Astrocyte (in vitro differentiated cells and primary cell): ENCODE measurements around the gene SLC4A5. TPM values are rescaled to one million over a fixed set of nuclear protein-coding genes. Genes with fewer than 3 reads are reported as not detected.
"Not testable (repeated sequence)": the region's sequence is repeated elsewhere in the genome, so short reads cannot be mapped to it uniquely, and the experiment has no call there.

Experiments
- DNase-seq: peaks from one replicate; pipeline ENCODE4 v3.0.0-alpha.2; 2010; ENCODE audit warnings: low read depth
- FAIRE-seq: peaks from 2 replicates; lab custom pipeline; 2011; peaks lifted over from hg19 to GRCh38; lab: Jason Lieb, UNC
- H2AFZ ChIP-seq: 2 replicates; pipeline ENCODE4 v1.6.0; 2012; ENCODE audit warnings: low read depth, low read length, inconsistent platforms
- H3K27ac ChIP-seq: 2 replicates; pipeline ENCODE4 v1.5.1; 2011; ENCODE audit warnings: low read depth, low read length, inconsistent platforms
- H3K27me3 ChIP-seq: 2 replicates; pipeline ENCODE4 v1.6.0; 2011; ENCODE audit warnings: low read length, inconsistent platforms; ENCODE audit not compliant: insufficient read depth
- H3K36me3 ChIP-seq: 2 replicates; pipeline ENCODE4 v1.5.1; 2011; ENCODE audit warnings: low read length, inconsistent platforms; ENCODE audit not compliant: insufficient read depth
- H3K4me1 ChIP-seq: 2 replicates; pipeline ENCODE4 v1.5.1; 2011; ENCODE audit warnings: low read length, inconsistent platforms; ENCODE audit not compliant: insufficient read depth
- H3K4me2 ChIP-seq: 2 replicates; pipeline ENCODE4 v1.6.0; 2012; ENCODE audit warnings: low read length, inconsistent platforms
- H3K4me3 ChIP-seq: 2 replicates; pipeline ENCODE4 v1.5.1; 2011; ENCODE audit warnings: low read depth, mild to moderate bottlenecking, low read length, inconsistent platforms; ENCODE audit not compliant: insufficient read depth
- H3K79me2 ChIP-seq: 2 replicates; pipeline ENCODE4 v1.6.0; 2012; ENCODE audit warnings: mild to moderate bottlenecking, low read length, inconsistent platforms; ENCODE audit not compliant: insufficient read depth
- H3K9ac ChIP-seq: 2 replicates; pipeline ENCODE4 v1.6.0; 2012; ENCODE audit warnings: mild to moderate bottlenecking, low read length, inconsistent platforms
- H3K9me3 ChIP-seq: 2 replicates; pipeline ENCODE4 v1.5.1; 2012; ENCODE audit warnings: low read depth, mild to moderate bottlenecking, low read length, inconsistent platforms; ENCODE audit not compliant: insufficient read depth
- H4K20me1 ChIP-seq: 2 replicates; pipeline ENCODE4 v1.6.0; 2012; ENCODE audit warnings: low read length, inconsistent platforms; ENCODE audit not compliant: insufficient read depth
- H3K27ac Mint-ChIP-seq: one replicate; pipeline ENCODE4 v1.8.0; 2021; ENCODE audit warnings: mild to moderate bottlenecking, mixed read lengths; ENCODE audit not compliant: unreplicated experiment
- H3K27me3 Mint-ChIP-seq: one replicate; pipeline ENCODE4 v1.8.0; 2021; ENCODE audit warnings: low read depth, mixed read lengths; ENCODE audit not compliant: unreplicated experiment
- H3K36me3 Mint-ChIP-seq: one replicate; pipeline ENCODE4 v1.8.0; 2021; ENCODE audit warnings: low read depth, mixed read lengths; ENCODE audit not compliant: unreplicated experiment
- H3K4me1 Mint-ChIP-seq: one replicate; pipeline ENCODE4 v1.8.0; 2021; ENCODE audit warnings: low read depth, mixed read lengths; ENCODE audit not compliant: unreplicated experiment
- H3K4me3 Mint-ChIP-seq: one replicate; pipeline ENCODE4 v1.8.0; 2021; ENCODE audit warnings: mild to moderate bottlenecking, moderate library complexity, mixed read lengths; ENCODE audit not compliant: unreplicated experiment
- H3K9me3 Mint-ChIP-seq: one replicate; pipeline ENCODE4 v1.8.0; 2021; ENCODE audit warnings: mild to moderate bottlenecking, mixed read lengths; ENCODE audit not compliant: unreplicated experiment
- CTCF ChIP-seq: IDR thresholded peaks from 2 replicates; pipeline ENCODE4 v1.5.1; 2011; ENCODE audit warnings: low read depth, mild to moderate bottlenecking, inconsistent platforms, low read length, moderate library complexity; ENCODE audit not compliant: insufficient read depth
- EZH2 ChIP-seq: IDR thresholded peaks from 2 replicates; pipeline ENCODE4 v1.6.1; 2012; ENCODE audit warnings: mild to moderate bottlenecking, low read length, inconsistent platforms; ENCODE audit not compliant: insufficient read depth
- total RNA-seq: library from RNA; stranded (reverse); gene quantifications from 2 replicates; pipeline ENCODE4 v1.2.1, GENCODE V29; 2021

The SLC4A5 gene
- total RNA-seq, 1 donor from 2014 or later: 0.41 TPM

- peaks cover 39% of the 10 kb centered on the region for H3K36me3 Mint-ChIP-seq
- H3K4me1 Mint-ChIP-seq: peaks cover 3% of the 10 kb centered on the region
- FAIRE-seq (no peak), DNase-seq (no peak)
- Histone ChIP-seq H3K9ac (no peak overlapping the region), H2AFZ (no peak overlapping the region), H3K9me3 (no peaks in the 10 kb centered on the region), H3K27ac (no peak overlapping the region), H3K27me3 (no peaks in the 10 kb centered on the region), H4K20me1 (peaks cover 20% of the 10 kb centered on the region), H3K4me1 (no peaks in the 10 kb centered on the region), H3K4me3 (no peak overlapping the region), H3K79me2 (no peaks in the 10 kb centered on the region), H3K4me2 (no peak overlapping the region), H3K36me3 (peaks cover 17% of the 10 kb centered on the region)
- no peak for TF ChIP-seq CTCF
- no peak for TF ChIP-seq EZH2
- no peaks in the 10 kb centered on the region for H3K9me3 Mint-ChIP-seq
- no peak overlapping the region for H3K4me3 Mint-ChIP-seq
- no peaks in the 10 kb centered on the region for H3K27me3 Mint-ChIP-seq
- no peak overlapping the region for H3K27ac Mint-ChIP-seq
These were observed 123.2 kb downstream of the SLC4A5 start for GRCh38 chr2:74219846-74220486.

GRCh38 chr2:74216642-74217041, 126.6 kb downstream of the SLC4A5 start:
- peaks cover 37% of the 10 kb centered on the region for H3K36me3 ChIP-seq
- H2AFZ ChIP-seq: no peak overlapping the region
- no peaks in the 10 kb centered on the region for H3K9me3 Mint-ChIP-seq
- H3K27ac Mint-ChIP-seq: no peak overlapping the region
- no peaks in the 10 kb centered on the region for H3K4me1 ChIP-seq
- H3K9ac ChIP-seq: no peak overlapping the region
- no peak overlapping the region for H3K4me3 Mint-ChIP-seq
- no peak overlapping the region for H3K4me3 ChIP-seq
- no peak overlapping the region for H3K27ac ChIP-seq
- FAIRE-seq: no peak
- peaks cover 24% of the 10 kb centered on the region for H3K36me3 Mint-ChIP-seq
- H3K79me2 ChIP-seq: no peaks in the 10 kb centered on the region
- H3K4me2 ChIP-seq: no peak overlapping the region
- no peak for DNase-seq
- H3K27me3 ChIP-seq: no peaks in the 10 kb centered on the region
- H3K27me3 Mint-ChIP-seq: no peaks in the 10 kb centered on the region
- TF ChIP-seq EZH2 (no peak), CTCF (no peak)
- no peaks in the 10 kb centered on the region for H3K9me3 ChIP-seq
- no peaks in the 10 kb centered on the region for H3K4me1 Mint-ChIP-seq
- H4K20me1 ChIP-seq: peaks cover 20% of the 10 kb centered on the region

DNA sequence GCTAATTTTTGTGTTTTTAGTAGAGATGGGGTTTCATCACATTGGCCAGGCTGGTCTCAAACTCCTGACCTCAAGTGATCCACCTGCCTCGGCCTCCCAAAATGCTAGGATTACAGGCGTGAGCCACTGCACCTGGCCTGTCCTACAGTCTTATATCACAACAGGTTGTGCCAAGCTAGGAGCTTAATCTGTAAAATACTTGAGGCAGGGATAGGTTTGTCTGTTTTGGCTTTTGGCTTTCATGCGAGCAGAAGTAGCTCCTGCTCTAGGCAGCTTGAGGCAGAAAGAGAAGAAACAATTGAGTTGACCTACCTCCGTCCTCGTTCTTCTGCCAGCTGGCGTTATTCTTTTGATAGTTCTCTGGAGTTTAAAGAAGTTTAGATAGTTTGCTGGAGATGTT, 127.4 kb downstream of the SLC4A5 start:
- H3K4me3 Mint-ChIP-seq, H3K27me3 ChIP-seq, H2AFZ ChIP-seq, H3K9ac ChIP-seq, FAIRE-seq, H3K9me3 Mint-ChIP-seq, H3K4me2 ChIP-seq, H3K27ac ChIP-seq, DNase-seq, H3K9me3 ChIP-seq, H3K4me3 ChIP-seq, H3K79me2 ChIP-seq, H3K4me1 ChIP-seq, H3K27me3 Mint-ChIP-seq, H3K27ac Mint-ChIP-seq, H3K4me1 Mint-ChIP-seq: not testable (repeated sequence)
- peaks cover 21% of the 10 kb centered on the region for H3K36me3 Mint-ChIP-seq
- H3K36me3 ChIP-seq: peaks cover 46% of the 10 kb centered on the region
- H4K20me1 ChIP-seq: peaks cover 20% of the 10 kb centered on the region
